Endothelial cell (in vitro differentiated cells): ENCODE results near the gene NOD2. TPM values are rescaled to one million over a fixed set of nuclear protein-coding genes. Genes with fewer than 3 reads are reported as not detected.

ENCODE experiments used
- DNase-seq: peaks from one replicate; pipeline ENCODE4 v3.0.0; 2021; ENCODE audit warnings: low spot score
- H3K27ac Mint-ChIP-seq: one replicate; pipeline ENCODE4 v1.8.0; 2021; ENCODE audit warnings: mixed read lengths, inconsistent platforms; ENCODE audit not compliant: unreplicated experiment
- H3K27me3 Mint-ChIP-seq: one replicate; pipeline ENCODE4 v1.8.0; 2021; ENCODE audit warnings: mild to moderate bottlenecking, moderate library complexity, mixed read lengths, inconsistent platforms; ENCODE audit not compliant: unreplicated experiment
- H3K36me3 Mint-ChIP-seq: one replicate; pipeline ENCODE4 v1.8.0; 2021; ENCODE audit warnings: mild to moderate bottlenecking, low read depth, mixed read lengths, inconsistent platforms; ENCODE audit not compliant: unreplicated experiment
- H3K4me1 Mint-ChIP-seq: one replicate; pipeline ENCODE4 v1.8.0; 2021; ENCODE audit warnings: mild to moderate bottlenecking, mixed read lengths, inconsistent platforms; ENCODE audit not compliant: unreplicated experiment
- H3K4me3 Mint-ChIP-seq: one replicate; pipeline ENCODE4 v1.8.0; 2021; ENCODE audit warnings: mild to moderate bottlenecking, mixed read lengths, inconsistent platforms; ENCODE audit not compliant: unreplicated experiment
- H3K9me3 Mint-ChIP-seq: one replicate; pipeline ENCODE4 v1.8.0; 2021; ENCODE audit warnings: mixed read lengths, inconsistent platforms; ENCODE audit not compliant: unreplicated experiment
- total RNA-seq: library from RNA; stranded (reverse); fragmentation: NEBNext Ultra II Directional; extraction: Animal tissue kit (Norgen Biotek cat#: 25700); gene quantifications from one replicate; pipeline ENCODE4 v1.2.1, GENCODE V29; 2021; ENCODE audit not compliant: unreplicated experiment
- TF ChIP-seq, protein P1 (sequence below): fragments of 200-600 bp; sonication (generic); IDR thresholded peaks from one replicate; pipeline ENCODE4 v1.5.0; 2021; ENCODE audit warnings: antibody characterized with exemption; ENCODE audit not compliant: unreplicated experiment

The NOD2 gene
- total RNA-seq, 1 donor from 2014 or later = 0.51 TPM

DNA sequence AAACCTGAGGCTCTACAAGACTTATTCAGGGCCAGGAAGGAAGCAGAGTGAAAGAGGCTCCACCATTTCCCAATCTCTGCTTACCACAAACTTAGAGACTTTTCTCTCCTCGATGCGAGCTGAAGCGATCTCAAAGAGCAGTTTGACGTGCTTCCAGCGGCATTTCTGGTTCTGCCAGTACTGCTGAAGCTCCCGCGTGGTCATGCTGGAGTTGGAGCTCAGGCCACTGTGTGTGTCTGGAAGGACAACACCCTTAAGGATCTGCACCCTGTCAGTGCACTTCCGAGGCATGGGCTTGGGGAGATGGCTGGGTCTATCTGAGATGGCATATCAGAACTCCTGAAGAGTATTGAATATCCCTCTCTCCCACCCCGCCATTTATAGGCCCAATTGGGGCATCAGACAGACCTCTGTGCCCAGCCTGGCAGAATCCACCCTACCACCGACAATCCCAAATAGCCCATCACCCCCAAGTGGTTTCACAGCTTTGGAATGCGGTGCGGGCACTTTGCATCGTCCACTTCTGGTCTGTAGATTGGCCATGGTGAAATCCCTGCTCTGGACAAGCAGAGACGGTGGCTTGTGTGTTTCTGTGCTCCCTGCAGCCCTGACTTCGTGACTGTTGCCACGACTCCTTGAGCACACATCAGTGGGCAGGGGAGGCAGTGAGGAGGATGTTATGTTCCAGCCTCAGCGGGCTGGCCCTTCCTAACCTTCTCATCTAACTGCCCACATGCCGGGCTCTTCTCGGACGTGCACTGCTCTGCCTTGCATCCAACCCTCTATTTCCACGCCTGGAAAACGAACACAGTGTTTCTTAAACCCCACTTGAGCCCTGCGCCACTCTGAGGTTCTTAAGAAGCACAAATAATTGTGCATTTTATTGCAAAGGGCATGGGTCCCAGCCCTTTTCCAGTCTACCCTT, 17.5 kb upstream of the NOD2 start:
- Mint-ChIP-seq H3K4me1 (no peaks in the 10 kb centered on the region), H3K4me3 (no peak overlapping the region), H3K36me3 (peaks cover 6% of the 10 kb centered on the region), H3K27me3 (peaks cover 6% of the 10 kb centered on the region), H3K27ac (no peak overlapping the region), H3K9me3 (no peaks in the 10 kb centered on the region)
- TF ChIP-seq, protein P1, sequence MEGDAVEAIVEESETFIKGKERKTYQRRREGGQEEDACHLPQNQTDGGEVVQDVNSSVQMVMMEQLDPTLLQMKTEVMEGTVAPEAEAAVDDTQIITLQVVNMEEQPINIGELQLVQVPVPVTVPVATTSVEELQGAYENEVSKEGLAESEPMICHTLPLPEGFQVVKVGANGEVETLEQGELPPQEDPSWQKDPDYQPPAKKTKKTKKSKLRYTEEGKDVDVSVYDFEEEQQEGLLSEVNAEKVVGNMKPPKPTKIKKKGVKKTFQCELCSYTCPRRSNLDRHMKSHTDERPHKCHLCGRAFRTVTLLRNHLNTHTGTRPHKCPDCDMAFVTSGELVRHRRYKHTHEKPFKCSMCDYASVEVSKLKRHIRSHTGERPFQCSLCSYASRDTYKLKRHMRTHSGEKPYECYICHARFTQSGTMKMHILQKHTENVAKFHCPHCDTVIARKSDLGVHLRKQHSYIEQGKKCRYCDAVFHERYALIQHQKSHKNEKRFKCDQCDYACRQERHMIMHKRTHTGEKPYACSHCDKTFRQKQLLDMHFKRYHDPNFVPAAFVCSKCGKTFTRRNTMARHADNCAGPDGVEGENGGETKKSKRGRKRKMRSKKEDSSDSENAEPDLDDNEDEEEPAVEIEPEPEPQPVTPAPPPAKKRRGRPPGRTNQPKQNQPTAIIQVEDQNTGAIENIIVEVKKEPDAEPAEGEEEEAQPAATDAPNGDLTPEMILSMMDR = no peak
- DNase-seq = no peak

DNA sequence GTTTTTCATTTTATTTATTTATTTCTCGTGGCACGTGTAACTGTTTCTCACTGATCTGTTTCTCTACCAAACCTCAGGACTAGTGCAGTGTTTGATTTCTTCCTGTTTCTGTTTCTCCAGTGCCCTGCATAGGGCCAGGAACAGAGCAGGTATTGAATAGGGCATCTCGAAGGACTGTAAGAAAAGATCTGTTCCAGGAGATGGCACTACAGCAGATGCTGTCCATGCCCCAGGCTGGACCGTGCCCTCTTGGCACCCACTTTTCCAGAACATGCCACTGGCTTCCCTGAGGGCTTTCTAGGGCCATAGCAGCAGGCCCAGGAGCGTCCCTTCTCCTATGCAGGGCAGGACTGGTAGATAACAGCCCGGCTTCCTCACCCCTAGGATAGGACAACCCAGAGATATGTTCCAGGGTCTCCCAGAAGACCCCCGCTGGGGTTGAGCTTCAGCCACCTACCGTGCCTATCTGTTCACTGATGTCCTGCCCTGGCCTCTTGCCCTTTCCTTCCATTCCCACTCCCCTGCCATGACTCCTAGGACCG, 16.7 kb upstream of the NOD2 start:
- no peak overlapping the region for H3K4me3 Mint-ChIP-seq
- no peak for DNase-seq
- no peaks in the 10 kb centered on the region for H3K4me1 Mint-ChIP-seq
- no peaks in the 10 kb centered on the region for H3K9me3 Mint-ChIP-seq
- no peak overlapping the region for H3K27ac Mint-ChIP-seq
- H3K36me3 Mint-ChIP-seq = peaks cover under 1% of the 10 kb centered on the region
- TF ChIP-seq, protein P1 = no peak
- H3K27me3 Mint-ChIP-seq = peaks cover 2% of the 10 kb centered on the region

DNA sequence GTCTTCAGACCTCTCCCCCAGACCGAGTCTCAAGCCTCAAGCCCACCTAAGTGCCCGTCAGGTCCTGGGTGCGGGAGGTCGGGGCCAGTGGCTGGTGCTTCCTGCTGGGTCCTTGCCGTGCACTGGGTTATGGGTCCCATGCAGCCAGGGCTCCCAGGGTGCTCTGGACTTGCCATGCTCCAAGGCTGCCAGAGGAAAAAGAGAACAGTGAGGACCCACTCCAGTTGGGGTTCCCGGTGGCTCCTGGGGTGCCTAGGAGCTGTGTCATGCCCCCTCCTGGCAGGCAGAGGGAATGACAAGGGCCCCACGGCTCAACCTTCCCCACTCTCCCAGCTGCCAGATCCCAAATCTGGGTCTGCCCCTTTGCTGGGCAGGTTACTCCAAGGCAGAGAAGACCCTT, 16.1 kb upstream of the NOD2 start:
- Mint-ChIP-seq H3K27me3 (peaks cover 4% of the 10 kb centered on the region), H3K4me1 (no peaks in the 10 kb centered on the region), H3K4me3 (no peak overlapping the region), H3K27ac (no peak overlapping the region), H3K9me3 (no peaks in the 10 kb centered on the region), H3K36me3 (no peaks in the 10 kb centered on the region)
- TF ChIP-seq, protein P1 = no peak
- no peak for DNase-seq

DNA sequence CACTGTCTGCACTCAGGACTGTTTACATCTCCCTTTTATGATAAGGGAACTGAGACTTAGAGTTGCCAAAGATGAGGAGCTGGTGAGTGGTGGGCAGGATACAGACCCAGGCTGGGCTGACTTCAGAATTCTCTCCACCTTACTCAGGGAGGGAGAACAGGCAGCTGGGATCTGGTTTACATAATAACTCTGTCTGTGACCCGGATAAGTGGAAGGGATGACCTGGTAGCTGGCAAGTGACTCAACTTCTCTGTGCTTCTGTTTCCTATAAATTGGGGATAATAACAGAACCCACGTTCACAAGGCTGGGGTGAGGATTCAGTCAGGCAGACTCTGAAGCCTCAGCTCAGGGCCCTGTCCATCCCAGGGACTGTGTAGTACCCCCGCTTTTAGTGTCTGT, 14.9 kb upstream of the NOD2 start:
- Mint-ChIP-seq H3K27ac (no peak overlapping the region), H3K4me3 (no peak overlapping the region), H3K36me3 (no peaks in the 10 kb centered on the region), H3K9me3 (no peaks in the 10 kb centered on the region), H3K27me3 (peaks cover 4% of the 10 kb centered on the region), H3K4me1 (no peaks in the 10 kb centered on the region)
- no peak for DNase-seq
- TF ChIP-seq, protein P1 = no peak

DNA sequence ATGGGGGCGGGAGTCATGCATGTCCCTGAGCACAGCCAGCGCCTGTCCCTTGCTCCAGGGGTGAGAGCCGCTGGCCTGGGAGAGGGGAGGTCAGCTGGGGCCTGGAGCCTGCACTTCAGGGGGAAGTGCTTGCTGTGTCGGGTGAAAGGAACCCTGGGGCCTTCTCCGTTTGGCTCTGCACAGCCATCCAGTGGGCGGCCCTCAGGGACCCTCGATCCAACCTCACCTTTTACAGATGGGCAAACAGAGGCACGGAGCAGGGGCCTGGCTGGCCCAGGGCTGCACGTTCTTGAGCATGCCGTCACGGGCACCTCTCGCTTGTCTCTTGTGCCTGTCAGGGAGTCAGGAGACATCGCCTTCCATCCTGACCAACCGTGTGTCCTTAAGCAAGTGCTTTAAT, 14.1 kb upstream of the NOD2 start:
- DNase-seq = no peak
- H3K4me3 Mint-ChIP-seq = no peak overlapping the region
- H3K4me1 Mint-ChIP-seq = no peaks in the 10 kb centered on the region
- H3K9me3 Mint-ChIP-seq = no peaks in the 10 kb centered on the region
- TF ChIP-seq, protein P1 = no peak
- no peak overlapping the region for H3K27ac Mint-ChIP-seq
- H3K36me3 Mint-ChIP-seq = no peaks in the 10 kb centered on the region
- H3K27me3 Mint-ChIP-seq = peaks cover 4% of the 10 kb centered on the region
